Stimulated activated CD4-positive, alpha-beta T cell treated with anti-CD3 and anti-CD28 coated beads, Interleukin-2, amount 100 ng/mL, for 48 hours (primary cell): ENCODE data around the gene VCAM1.
"Not testable (repeated sequence)": the region's sequence is repeated elsewhere in the genome, so short reads cannot be mapped to it uniquely, and the experiment has no call there.

Source experiments
- DNase-seq, 2 donors: peaks; one replicate each; pipeline ENCODE4 v3.0.0-alpha.2; 2020

VCAM1 gene

DNA sequence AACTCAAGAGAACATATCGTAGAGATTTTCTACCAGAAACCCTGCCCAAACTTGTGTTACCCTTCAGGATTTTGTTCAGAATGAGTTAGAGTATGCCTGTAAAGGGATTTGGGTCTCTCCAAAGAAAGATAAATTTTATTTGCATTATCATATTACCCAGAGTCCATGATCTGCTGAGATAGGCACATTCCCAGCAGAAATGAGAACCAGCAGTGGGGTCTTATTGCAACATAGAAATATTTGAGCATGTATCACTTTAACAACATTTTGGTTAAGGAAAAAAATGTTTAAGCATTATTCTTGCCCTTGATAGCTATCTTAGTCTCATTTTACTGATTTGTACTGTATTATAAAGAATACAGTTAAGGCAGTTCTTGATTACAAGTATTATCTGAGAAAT lies 10.6 kb downstream of the VCAM1 start:
- no peak for DNase-seq

DNA sequence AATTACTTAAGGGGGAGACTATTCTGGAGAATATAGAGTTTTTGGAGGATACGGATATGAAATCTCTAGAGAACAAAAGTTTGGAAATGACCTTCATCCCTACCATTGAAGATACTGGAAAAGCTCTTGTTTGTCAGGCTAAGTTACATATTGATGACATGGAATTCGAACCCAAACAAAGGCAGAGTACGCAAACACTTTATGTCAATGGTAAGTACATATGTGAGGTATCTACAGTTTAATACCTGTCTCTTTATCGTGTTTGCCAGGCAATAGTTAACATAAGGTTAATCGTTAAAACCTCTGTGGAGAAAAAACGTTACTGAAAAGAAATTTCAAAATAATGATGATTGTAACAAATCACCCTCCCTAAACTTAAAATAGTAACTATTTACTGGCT lies 11.8 kb downstream of the VCAM1 start:
- no peak for DNase-seq

- DNase-seq: no peak
These were observed 12.2 kb downstream of the VCAM1 start for GRCh38 chr1:100731758-100732157.

GRCh38 chr1:100734676-100735075 lies 15.1 kb downstream of the VCAM1 start:
- no peak for DNase-seq

- DNase-seq: no peak
These were observed 15.7 kb downstream of the VCAM1 start for GRCh38 chr1:100735244-100735643.

DNA sequence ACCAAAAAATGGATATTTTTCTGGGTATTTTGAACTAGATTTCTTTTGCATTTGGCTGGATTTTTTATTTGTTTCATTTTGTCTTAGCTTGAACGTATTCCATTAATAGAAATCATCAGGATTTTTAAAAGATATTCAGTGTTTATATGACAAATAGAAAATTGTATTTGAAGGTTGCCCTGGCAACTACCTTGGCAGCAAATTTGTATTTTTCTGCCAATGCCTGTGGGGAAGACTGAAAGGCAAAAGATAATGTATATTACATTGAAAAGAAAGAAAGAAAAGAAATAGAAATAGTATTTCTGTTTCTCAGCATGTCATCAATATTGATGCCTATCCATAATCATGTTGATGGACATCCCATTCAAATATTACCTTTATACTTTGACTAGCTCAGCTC lies 16.8 kb downstream of the VCAM1 start:
- DNase-seq: no peak

DNA sequence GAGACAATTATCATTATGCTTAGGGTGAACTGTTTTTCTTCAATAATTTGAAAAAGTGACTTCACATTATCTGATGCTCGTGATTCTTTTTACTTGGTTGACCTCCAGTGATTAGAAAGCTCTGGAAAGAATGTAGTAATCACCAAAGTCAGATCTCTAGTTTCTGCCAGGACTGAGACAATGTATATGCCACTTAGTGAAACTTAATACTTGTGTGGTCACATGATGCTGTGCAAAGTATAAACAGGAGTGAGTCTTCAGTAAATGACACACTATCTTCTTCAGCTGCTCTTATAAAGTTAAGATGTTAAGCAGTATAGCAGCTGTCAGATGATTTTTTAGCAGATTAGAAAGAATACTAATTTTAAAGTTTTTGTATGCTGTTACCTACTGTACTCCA lies 17.2 kb downstream of the VCAM1 start:
- DNase-seq: no peak

- no peak for DNase-seq
These were observed 27.0 kb downstream of the VCAM1 start for GRCh38 chr1:100746542-100746932.

GRCh38 chr1:100747771-100748170 lies 28.2 kb downstream of the VCAM1 start:
- no peak for DNase-seq

DNA sequence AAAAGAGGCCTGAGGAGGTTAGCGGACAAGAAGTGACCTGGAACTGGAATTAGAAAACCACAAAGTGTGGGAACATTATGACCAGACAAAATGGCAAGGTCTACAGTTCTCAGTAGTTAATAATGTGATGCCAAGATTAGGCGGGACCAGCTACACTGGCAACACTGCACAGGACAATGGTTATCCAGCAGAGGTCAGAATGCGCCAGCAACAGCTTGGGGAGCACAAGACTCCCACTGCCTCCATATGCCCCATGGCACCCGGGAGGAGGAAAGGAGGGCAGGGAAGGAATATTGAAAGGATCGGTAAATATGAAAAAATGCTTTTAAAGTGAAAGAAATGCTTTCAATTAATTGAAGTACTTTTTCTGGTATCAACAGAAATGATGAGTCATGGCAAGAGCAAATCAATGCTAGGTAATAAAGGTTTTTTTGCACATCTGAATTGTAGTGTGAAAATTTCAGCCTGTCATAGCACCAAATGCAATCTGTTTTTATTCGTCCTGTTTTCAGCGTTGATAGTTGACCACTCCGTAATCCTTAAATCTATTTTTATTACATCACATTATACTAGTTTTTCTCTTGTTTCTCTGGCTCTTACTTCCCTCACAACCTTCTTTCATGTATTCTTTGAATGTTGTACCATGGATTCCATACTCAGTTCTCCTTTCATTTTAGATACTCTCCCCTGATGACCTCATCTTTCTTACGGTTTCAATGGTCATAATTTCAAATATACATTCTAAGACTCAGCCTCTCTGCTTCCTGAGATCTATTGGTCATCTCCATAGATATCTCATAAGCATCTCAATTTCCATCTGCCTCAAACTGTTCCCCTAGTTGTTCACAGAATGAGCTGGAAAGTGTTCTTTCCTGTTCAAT lies 30.7 kb downstream of the VCAM1 start:
- DNase-seq: no peak

- no peak for DNase-seq
These were observed 33.2 kb downstream of the VCAM1 start for GRCh38 chr1:100752791-100753190.

- no peak for DNase-seq
These were observed 38.4 kb downstream of the VCAM1 start for GRCh38 chr1:100757946-100758345.

GRCh38 chr1:100759188-100759587 lies 39.6 kb downstream of the VCAM1 start:
- DNase-seq: no peak

DNA sequence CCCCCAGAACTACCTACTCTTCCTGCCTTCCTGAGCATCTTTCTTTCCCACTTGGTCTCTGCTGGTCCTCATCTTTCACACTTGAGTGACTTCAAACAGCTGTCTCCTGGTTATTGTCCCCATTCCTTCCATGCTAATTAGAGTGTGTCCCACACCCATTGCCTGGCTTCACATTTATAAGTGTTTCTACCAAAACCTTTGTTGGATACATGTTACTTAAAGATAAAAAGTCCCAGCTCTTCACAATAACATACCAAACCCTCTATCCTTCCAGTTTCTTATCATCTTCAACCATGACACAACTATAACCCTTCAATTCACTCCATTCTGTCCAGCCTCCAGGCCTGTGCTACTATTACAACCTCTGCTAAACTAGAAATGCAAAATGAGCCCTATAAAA lies 41.0 kb downstream of the VCAM1 start:
- DNase-seq: no peak

- DNase-seq: no peak
These were observed 42.9 kb downstream of the VCAM1 start for GRCh38 chr1:100762461-100762860.

DNA sequence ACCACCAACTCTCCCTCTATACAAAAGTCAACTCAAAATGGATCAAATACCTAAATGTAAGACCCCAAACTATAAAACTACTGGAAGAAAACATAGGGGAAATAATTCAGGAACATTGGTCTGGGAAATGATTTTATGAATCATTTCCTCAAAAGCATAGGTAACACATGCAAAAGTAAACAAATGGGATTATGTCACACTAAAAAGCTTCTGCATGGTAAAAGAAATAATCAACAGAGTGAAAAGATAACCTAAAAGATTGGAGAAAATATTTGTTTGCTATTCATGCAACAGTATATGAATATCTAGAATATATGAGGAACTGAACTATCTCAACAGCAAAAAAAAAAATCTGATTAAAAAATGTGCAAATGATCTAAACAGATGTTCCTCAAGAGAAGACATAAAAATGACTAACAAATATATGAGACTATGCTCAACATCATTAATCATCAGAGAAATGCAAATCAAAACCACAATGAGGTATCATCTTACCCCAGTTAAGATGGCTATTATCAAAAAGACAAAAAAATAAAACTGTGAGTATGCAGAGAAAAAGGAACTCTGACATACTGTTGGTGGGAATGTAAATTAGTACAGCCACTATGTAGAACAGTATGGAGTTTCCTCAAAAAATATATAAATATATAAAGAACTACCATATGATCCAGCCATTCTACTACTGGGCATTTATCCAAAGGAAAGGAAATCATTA lies 47.8 kb downstream of the VCAM1 start:
- no peak for DNase-seq

DNA sequence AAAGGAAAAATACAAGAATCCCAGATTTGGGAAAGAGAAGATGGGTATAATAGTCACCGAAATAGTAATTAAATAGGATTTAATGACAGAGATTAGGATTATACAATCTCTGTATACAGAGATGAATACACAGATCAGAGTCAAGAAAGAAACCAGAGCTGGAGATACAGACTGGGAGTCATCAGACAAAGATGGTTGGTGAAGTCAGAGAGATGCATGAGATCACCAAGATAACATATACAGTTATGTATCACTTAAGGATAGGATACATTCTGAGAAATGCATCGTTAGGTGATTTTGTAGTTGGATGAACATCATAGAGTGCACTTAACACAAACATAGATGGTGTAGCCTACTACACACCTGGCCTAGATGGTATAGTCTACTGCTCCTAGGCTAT lies 49.8 kb downstream of the VCAM1 start:
- no peak for DNase-seq

- no peak for DNase-seq
These were observed 50.5 kb downstream of the VCAM1 start for GRCh38 chr1:100769906-100770646.

DNA sequence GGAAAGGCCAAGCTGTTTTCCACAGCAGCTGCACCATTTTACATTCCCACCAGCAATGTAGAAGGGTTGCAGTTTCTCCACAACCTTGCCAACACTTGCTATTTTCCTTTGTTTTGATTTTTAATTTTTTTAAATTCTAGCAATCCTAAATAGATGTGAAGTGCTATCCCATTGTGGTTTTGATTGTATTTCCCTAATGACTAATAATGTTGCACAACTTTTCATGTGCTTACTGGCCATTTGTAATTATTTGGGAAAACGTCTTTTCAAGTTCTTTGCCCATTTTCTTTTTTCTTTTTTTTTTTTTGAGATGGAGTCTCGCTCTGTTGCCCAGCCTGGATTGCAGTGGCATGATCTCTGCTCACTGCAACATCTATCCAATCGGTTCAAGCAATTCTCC lies 53.9 kb downstream of the VCAM1 start:
- no peak for DNase-seq

DNA sequence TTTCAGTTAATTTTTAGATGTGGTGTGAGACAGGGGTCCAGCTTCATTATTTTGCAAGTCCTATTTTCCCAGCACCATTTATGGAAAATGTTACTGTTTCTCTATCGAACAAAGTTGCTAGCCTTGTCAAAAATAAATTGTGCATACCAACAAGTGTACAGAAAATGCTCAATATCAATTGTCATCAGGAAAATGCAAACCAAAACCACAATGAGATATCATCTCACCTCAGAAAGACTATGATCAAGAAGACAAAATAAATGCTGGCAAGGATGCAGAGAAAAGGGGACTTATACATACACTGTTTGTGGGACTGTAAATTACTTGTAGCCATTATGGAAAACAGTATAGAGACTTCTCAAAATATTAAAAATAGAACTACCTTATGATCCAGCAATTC lies 54.8 kb downstream of the VCAM1 start:
- DNase-seq: no peak

DNA sequence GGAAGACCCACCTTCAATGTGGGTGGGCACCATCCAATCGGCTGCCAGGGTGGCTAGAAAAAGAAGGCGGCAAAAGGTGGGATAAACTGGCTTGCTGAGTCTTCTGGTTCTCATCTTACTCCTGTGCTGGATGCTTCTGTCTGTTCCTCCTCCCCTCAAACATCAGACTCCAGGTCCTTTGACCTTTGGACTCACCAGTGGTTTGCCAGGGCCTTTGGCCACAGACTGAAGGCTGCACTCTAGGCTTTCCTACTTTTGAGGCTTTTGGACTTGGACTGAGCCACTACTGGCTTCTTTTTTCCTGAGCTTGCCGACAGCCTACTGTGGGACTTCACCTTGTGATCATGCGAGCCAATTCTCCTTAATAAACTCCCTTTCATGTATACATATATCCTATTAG lies 55.9 kb downstream of the VCAM1 start:
- DNase-seq: no peak

DNA sequence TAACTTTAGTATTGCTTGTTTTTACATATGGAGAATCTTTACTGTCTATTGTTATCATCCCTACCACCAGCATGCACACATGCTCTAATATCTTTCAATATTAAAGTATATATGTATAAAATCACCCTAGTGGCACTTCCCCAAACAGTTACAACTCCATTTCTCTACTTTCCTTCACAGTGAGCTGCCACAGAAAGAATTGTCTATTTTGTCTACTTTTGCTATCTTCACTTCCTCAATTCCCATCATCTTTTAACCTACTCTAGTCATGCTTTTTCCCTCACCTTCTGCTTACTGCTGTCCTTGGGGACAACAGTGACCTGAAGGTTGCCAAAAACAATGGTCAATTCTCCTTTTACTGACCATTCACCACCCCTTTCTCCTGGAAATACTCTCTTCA lies 59.2 kb downstream of the VCAM1 start:
- DNase-seq: no peak

DNA sequence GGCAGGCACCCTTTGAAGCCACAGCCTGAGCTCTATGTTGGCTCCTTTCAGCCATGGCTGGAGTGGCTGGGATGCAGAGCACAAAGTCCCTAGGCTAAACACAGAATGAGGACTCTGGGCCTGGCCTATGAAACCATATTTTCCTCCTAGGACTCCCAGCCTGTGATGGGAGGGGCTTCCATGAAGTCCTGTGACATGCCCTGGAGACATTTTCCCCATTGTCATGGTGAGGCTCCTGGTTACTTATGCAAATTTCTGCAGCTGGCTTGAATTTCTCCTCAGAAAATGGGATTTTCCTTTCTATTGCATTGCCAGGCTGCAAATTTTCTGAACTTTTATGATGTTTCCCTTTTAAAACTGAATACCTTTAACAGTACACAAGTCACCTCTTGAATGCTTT lies 61.3 kb downstream of the VCAM1 start:
- no peak for DNase-seq

GRCh38 chr1:100781728-100782127 lies 62.2 kb downstream of the VCAM1 start:
- not testable (repeated sequence) for DNase-seq
